ENCODE measurements around the gene RIPOR2.
"Not testable (repeated sequence)": the region's sequence is repeated elsewhere in the genome, so short reads cannot be mapped to it uniquely, and the experiment has no call there.

RIPOR2 gene

GRCh38 chr6:24924580-24925356 is 11.0 kb downstream of the RIPOR2 start:
- no peak for DNase-seq

GRCh38 chr6:24923885-24924401 is 11.8 kb downstream of the RIPOR2 start:
- no peak for DNase-seq

GRCh38 chr6:24922814-24923213 is 12.9 kb downstream of the RIPOR2 start:
- no peak for DNase-seq

GRCh38 chr6:24922170-24922569 is 13.6 kb downstream of the RIPOR2 start:
- DNase-seq: no peak

GRCh38 chr6:24920136-24920535 is 15.6 kb downstream of the RIPOR2 start:
- peak; percentile 68 for DNase-seq

- peak; percentile 95 for DNase-seq
These were observed 16.5 kb downstream of the RIPOR2 start for GRCh38 chr6:24919056-24919892.

- DNase-seq: no peak
These were observed 17.1 kb downstream of the RIPOR2 start for GRCh38 chr6:24918641-24919055.

- DNase-seq: no peak
These were observed 19.3 kb downstream of the RIPOR2 start for GRCh38 chr6:24916496-24916895.

GRCh38 chr6:24915641-24916040 is 20.1 kb downstream of the RIPOR2 start:
- peak; percentile 10 for DNase-seq

GRCh38 chr6:24914082-24914481 is 21.7 kb downstream of the RIPOR2 start:
- not testable (repeated sequence) for DNase-seq

GRCh38 chr6:24911796-24912382 is 23.9 kb downstream of the RIPOR2 start:
- DNase-seq: no peak

GRCh38 chr6:24910961-24911725 is 24.6 kb downstream of the RIPOR2 start:
- DNase-seq: peak; percentile 71

GRCh38 chr6:24910331-24910960 is 25.3 kb downstream of the RIPOR2 start:
- no peak for DNase-seq

GRCh38 chr6:24909241-24910216 is 26.2 kb downstream of the RIPOR2 start:
- no peak for DNase-seq

- no peak for DNase-seq
These were observed 27.1 kb downstream of the RIPOR2 start for GRCh38 chr6:24908650-24909035.

GRCh38 chr6:24907919-24908649 is 27.7 kb downstream of the RIPOR2 start:
- no peak for DNase-seq

- DNase-seq: no peak
These were observed 29.4 kb downstream of the RIPOR2 start for GRCh38 chr6:24906314-24906713.

- DNase-seq: no peak
These were observed 30.3 kb downstream of the RIPOR2 start for GRCh38 chr6:24905483-24905882.

GRCh38 chr6:24903681-24904080 is 32.1 kb downstream of the RIPOR2 start:
- DNase-seq: no peak

GRCh38 chr6:24902782-24903181 is 33.0 kb downstream of the RIPOR2 start:
- no peak for DNase-seq
